GM19452 (cell line): ENCODE measurements around the gene CASP5.
"Not testable (repeated sequence)": the region's sequence is repeated elsewhere in the genome, so short reads cannot be mapped to it uniquely, and the experiment has no call there.

Experiments used
- ATAC-seq: cut with Tn5 transposase; IDR thresholded peaks from one replicate; pipeline ENCODE4 v1.9.1; 2021; ENCODE audit not compliant: unreplicated experiment

CASP5 gene

DNA sequence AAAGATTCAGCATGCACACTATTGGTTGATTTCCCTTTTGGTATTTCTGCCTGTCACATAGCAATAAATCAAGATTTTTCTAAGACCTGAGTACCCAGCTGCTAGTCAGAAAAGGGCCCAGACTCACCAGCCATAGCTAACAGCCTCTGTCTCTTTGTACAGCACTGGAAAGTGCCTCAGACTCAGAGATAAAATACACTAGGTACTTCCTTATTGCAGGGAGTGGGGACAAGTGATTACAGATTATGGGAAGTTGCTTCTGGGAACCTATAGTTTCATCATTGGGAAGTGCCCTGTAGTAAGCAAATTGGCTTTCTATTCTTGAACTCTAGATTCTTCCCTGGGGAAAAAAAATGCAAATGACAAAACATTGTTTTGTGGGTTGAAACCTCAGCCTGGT lies at the start of gene CASP5:
TSS of gene CASP5 (minus strand) at position 166 of the 400 bp plus-strand sequence. CDS start at position 134, 32 bp downstream.
- no peak for ATAC-seq

DNA sequence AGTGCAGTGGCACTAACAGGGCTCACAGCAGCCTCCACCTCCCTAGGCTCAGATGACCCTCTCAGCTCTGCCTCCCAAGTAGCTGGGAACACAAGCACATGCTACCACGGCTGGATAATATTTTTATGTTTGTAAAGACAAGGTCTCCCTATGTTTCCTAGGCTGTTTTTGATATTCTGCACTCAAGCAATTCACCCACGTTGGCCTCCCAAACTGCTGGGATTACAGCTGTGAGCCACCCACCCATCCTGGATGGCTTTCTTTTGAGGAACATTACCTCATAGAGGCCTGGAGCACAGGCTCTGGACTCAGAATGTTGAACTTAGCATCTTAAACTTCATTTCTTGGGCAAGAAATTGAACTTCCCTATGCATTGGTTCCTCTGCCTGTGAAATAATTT lies 49.1 kb upstream of the CASP5 start:
- ATAC-seq, result not testable (repeated sequence)

DNA sequence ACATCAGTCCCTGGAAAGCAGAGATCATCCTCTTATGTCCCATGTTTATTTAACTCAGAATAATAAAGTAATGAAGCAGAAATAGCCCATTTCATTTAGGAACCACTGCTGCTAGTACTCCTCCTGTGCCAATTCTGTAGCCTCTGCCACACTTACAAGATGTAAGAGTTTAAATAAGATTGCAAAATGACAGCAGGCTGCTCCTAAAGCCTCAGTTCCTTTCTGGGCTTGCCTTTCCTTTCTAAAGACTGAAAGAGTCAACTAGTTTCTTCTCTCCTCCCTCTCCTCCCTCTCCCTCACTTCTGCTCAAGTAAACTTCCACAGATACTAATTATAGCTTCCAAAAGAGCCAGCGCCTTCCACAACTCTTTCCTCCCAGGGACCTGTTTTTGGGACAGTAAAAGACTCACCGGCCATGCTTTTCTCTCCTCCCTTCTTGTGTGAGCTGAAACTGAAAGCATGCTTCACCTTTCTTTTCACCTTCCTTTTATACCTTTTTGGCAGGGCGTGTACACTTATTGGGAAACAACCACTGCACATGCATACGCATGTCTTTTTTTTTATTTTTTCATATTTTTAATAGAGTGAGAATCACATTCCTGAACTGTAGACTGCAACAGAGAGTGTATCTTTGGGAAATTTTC lies 48.2 kb upstream of the CASP5 start:
- ATAC-seq, result no peak

DNA sequence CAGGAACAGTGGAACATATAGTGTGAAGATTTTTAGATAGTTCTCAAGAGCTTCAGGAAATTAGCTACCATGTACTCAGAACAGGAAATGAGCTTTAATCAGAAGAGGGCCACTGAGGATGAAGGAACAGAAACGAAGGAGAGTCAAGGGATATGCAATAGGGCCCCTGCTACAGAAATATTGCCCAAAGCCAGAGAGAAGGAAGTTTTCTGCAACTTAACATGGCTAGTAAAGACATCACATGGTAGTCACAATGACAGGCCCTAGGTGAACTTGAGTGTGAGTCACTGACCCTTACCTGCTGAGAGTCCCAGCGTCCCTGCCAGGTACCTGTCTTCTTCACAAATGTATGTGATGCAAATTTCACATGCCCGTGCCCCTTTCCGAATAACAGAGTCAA lies 47.3 kb upstream of the CASP5 start:
- no peak for ATAC-seq

DNA sequence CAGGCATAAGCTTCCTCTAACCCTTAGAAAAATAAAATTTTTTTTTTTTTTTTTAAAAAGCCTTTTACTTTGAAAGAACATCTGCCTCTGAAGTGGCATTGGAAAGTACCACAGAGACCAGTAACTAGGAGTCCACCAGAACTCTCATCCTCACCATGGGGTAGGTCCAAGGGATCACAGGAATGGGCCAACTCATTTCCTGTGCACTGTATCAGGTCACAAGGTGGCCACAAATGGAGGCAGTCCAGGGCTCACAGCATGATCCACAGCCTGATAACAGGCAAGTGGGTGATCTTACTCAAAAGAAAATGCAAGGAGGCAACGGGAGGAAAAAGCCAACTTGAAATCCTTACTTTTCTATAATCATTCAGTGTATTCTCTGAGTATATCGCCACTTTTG lies 46.8 kb upstream of the CASP5 start:
- ATAC-seq, result not testable (repeated sequence)

DNA sequence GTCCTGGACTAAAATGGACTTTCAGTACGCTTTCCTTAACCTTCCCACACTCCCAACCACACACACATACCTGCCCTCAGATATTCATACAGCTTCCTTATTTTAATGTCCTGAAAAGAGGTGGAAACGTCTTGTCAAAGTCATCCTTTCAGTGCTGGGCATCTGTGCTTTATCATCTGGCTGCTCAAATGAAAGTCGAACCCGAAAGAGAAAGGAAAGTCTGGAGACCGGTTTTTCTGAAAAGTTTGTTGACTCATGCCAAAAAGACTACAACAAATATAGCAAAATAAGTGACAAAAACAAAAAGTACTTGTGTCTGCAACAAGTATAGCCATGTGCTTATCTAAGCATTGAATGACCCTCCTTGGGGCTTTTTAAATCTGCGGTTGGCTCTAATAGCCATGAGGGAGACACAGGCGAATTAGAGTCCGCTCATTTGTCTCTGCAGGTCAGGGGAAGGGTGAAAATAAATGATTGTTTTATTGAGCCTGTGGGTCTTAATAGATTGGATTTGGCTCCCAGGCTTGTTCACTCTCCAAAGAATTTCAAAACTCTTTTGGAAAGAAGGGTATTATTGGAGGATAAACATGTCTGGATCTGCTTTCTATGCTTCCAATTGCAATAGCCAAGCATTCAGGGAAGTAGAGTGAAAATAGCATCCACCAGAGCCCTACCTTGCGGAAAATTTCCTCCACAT lies 40.4 kb upstream of the CASP5 start:
- not testable (repeated sequence) for ATAC-seq

DNA sequence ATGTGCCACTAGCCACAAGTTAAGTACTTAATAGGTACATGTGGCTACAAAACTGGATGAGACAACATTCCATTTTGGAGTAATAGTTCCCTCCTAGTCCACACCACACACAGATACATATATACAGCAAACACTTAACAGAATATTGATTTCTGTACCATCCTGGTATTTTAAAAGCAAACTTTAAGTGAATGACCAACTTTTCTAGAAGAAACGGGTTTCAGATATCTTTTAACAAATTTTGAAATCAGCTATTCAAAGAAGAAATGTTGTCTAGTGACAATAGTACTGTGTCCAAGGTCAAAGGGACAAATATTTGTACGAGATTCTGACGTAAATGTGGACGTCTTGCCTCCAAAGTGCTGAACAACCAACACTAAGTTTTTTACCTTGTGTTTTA lies 34.5 kb upstream of the CASP5 start:
- ATAC-seq, result no peak

DNA sequence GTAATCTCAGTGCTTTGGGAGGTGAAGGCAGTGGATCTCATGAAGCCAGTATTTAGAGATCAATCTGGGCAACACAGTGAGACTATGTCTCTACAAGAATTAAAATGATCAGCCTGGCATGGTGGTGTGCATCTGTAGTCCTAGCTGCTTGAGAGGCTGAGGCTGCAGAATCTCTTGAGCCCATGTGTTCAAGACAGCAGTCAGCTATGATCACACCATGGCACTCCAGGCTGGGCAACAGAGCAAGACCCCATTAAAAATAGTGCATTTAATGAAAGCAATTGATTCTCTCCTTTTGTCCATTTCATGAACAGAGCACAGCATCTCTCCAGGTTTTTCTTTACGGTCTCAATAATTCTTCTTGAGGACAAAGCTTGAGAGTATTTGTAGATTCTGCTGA lies 33.5 kb upstream of the CASP5 start:
- no peak for ATAC-seq

DNA sequence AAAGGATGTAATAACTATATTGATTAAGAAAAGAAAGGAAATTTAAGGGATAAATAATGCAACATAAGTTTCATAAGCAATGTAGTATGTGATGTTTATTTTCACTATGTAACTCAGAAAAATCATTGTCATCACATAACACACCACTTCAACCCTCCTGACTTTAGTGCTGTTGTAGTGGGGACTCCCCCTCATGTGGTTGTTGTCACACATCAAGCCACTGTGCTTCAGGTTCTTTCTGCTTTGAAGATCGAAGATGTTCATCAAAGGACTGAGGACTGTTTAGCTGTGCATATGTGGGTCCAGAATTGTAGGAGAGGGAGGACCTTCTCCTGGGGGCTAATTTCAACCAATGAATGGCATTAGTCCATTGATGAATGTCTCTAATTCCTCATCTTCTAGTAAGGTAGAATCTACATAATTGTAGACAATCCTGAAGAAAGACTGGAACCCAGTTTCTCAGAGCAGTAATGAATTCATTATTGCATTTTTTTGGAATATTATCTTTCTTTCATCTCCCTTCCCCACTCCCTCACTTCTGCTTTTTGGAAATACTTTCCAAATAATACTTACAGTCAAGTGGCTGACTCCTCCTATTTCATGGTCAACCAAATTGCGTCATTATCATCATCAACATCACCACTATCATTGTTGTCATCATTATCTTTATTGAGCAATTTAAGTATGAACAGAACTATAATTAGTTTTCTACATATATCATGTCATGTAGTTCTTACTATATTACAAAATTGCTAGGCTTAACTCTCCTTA lies 31.9 kb upstream of the CASP5 start:
- ATAC-seq, result no peak

DNA sequence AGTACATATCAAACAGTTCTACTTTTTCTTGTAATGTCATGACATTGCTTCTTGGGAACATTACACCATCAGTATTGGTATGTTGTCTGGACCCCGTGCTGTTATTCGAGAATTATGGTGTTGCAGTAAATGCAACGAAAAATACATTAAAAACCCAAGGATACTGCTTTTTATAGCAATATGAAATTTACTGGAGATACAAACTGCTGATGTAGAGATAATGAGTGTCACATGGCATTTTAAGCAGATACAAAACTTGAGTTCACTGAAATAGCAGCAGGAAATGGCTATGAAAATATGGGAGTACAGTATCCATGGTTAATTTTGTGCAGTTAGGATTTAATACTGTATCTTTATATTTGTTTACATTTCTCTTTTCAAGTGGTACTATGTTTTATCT lies 29.5 kb upstream of the CASP5 start:
- ATAC-seq, result no peak

DNA sequence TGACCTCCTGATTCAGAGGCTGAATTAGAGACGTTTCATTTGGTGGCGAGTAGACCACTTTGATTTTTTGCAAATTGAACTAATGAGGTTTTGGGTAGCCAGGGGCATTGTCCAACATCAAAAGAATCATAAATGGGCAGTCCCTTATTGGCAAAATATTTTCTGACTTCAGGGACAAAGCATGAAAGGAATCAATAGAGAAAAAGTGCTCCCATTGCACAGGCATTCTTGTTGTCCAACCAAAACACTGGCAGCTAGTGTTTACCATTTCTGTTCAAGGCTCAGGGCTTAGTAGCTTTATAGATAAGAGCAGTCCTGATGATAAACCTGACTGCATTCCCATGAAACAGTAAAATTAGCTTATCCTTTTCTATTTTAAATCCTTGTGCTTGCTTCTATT lies 28.6 kb upstream of the CASP5 start:
- no peak for ATAC-seq

DNA sequence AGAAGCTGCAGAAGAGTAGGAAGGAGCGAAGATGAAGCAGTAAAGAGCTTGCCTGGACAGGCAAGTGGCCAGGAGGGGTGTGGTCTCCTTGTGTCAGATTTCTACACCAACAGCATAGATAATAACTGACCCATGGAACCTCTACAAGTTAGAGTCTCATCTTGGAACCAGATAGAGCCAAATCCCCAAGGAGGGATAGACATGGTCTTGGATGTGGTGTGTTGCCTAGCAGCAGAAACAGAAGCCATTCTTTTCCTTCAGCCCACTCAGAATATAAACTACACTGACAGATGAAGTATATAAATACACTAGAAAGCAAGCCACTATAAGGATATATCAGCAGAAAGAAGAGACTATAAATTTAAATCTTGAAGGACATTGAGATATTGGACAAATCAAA lies 26.5 kb upstream of the CASP5 start:
- no peak for ATAC-seq

DNA sequence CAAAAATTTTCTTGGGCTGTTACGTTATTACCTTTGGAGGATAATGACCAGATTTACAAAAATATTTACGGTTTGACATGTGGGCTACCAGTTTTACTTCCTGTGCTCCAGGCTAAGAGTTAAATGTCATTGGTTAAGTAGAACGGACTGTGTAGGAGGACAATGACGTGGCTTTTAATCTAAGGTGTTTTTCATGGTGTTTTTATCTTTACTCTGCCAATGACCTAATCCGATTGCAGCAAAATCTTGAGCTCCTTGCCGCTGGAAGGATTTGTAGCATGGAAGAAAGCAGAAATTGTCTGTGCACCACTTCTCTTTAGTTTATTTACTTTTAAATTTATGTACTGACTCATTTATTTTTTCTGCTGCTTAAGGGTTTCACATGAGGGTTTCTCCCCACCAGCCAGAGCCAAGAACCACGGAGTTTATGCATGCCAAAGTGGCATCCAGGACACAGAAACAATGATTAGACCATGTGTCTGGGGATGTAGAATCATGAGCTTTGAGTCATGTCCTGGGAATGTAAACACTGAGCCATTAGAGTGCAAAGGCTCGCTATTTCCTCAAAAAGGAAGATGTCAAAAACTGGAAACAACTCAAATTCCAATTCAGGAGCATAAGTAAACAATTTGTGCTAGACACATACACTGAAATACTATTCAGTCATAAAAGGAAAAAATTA lies 24.1 kb upstream of the CASP5 start:
- no peak for ATAC-seq

DNA sequence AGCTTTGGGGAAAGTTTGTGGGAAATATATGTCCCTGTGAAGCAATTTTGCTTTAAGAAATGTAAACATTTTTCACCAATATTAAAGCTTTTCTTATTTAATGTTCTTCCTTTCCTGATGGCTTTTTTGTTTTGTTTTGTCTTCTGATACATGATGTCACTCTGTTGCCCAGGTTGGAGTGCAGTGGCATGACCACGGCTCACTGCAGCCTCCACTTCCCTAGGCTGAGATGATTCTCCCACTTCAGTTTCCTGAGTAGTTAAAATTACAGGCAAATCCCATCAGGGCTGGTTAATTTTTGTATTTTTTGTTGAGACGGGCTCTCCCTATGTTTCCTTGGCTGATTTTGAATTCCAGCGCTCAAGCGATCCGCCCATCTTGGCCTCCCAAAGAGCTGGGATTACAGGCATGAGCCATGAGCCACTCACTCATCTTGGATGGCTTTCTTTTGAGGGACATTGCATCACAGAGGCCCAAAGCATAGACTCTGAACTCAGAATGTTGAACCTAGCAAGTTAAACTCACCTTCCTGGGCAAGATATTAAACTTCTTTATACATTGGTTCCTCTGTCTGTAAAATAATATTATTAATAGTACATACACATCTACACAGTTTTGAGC lies 22.8 kb upstream of the CASP5 start:
- no peak for ATAC-seq

DNA sequence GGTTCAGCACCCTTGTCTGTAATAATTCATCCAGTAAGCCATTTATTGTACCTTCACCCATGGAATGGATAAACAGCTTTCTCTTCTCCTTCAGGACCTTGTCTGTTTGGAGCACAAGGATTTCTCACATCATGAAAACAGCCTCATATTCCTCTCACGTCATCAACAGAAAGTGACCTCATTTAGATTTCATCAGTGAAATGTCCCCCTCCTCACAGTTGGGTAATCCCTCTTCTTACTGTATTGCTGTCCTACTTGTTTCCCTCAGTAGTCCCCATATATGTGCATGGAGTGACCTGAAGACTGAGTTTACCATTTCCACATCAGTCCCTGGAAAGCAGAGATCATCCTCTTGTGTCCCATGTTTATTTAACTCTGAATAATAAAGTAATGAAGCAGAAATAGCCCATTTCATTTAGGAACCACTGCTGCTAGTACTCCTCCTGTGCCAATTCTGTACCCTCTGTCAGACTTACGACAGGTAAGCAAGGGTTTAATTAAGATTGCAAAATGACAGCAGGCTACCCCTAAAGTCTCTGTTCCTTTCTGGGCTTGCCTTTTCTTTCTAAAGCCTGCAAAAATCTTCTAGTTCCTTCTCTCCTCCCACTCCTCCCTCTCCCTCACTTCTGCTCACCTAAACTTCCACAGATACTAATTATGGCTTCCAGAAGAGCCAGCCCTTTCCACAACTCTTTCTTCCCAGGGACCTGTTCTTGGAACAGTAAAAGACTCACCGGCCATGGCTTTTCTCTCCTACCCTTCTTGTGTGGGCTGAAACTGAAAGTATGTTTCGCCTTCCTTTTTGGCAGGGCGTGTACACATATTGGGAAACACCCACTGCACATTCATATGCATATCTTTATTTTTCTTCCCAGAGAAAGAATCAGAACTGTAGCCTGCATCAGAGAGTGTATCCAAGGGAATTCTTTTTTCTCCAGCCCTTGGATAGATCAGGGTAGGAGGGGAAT lies 21.9 kb upstream of the CASP5 start, which contains the start of gene CARD16:
TSS of gene CARD16 (minus strand) at position 779 of the 968 bp plus-strand sequence. CDS start at position 741, 38 bp downstream.
- peak; percentile 99 for ATAC-seq

DNA sequence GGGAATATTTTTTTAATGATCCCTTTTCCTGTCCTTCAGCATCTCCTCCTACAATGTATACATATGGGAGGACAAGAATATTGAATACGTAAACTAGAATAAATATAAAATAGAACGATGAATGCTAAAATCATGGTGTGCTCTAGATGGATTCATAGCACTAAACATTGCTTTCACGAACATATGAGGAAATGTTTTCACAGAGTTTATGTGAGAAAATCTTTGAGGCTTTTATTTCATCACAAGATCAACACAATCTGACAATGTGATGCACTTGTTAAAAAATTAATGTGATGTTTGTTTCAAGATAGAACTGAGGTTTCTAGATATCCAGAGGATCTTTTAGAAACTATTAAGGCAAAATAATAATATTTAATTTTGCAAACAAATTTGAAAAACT lies 19.2 kb upstream of the CASP5 start:
- ATAC-seq, result no peak

DNA sequence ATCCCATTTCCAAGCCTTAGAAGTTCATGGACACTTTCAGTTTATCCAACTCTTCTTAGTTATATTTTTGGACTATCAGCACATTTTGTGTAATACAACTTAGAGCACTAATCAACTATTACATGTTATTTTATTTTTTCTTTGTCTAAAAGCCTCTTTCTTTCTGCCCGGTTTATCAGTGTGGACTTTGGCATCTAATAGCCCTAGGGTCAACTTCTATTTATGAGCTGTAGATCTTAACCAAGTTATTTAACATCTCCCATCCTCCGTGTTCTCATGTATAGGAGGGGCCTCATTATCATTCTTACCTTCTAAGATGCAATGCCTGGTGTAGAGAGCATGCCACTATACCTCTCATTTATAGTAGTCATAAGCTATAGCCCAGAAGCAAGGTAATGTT lies 17.7 kb upstream of the CASP5 start:
- no peak for ATAC-seq

DNA sequence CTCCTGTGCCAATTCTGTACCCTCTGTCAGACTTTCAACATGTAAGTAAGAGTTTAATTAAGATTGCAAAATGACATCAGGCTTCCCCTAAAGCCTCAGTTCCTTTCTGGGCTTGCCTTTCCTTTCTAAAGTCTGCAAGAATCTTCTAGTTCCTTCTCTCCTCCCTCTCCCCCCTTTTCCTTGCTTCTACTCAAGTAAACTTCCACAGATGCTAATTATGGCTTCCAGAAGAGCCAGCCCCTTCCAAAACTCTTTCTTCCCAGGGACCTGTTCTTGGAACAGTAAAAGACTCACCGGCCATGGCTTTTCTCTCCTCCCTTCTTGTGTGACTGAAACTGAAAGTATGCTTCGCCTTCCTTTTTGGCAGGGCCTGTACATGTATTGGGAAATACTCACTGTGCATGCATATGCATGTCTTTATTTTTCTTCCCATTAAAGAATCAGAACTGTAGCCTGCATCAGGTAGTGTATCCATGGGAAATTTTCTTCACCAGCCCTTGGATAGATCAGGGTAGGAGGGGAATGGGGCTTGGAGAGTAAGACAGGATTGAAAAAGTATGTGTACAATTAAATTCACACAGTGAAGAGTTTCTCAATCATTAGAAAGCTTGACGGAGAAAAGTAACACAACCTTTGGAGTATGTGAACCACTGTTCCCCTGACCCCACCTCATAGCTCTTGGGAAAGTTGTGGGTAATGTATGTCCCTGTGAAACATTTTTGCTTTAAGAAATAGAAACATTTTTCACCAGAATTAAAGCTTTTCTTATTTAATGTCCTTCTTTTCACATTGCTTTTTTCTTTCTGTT lies 12.0 kb upstream of the CASP5 start, which contains the start of gene CASP1:
TSS of gene CASP1 (minus strand) at position 332 of the 808 bp plus-strand sequence. CDS start at position 301, 31 bp downstream.
- peak; percentile 92 for ATAC-seq

DNA sequence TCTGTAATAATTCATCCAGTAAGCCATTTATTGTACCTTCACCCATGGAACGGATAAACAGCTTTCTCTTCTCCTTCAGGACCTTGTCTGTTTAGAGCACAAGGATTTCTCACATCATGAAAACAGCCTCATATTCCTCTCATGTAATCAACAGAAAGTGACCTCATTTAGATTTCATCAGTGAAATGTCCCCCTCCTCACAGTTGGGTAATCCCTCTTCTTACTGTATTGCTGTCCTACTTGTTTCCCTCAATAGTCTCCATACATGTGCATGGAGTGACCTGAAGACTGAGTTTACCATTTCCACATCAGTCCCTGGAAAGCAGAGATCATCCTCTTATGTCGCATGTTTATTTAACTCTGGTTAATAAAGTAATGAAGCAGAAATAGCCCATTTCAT lies 11.4 kb upstream of the CASP5 start:
- ATAC-seq, result peak; percentile 4
